Caki2 (cell line): Measurements from ENCODE around the gene MAOA. TPM values are rescaled to one million over a fixed set of nuclear protein-coding genes. Genes with fewer than 3 reads are reported as not detected.
A peak's percentile ranks its signal among the peaks of the same experiment; 100 is the strongest.
"Not testable (repeated sequence)": the region's sequence is repeated elsewhere in the genome, so short reads cannot be mapped to it uniquely, and the experiment has no call there.

ENCODE experiments used
- DNase-seq: peaks from one replicate; pipeline ENCODE4 v3.0.0-alpha.2; 2015; ENCODE audit warnings: low read depth
- in situ Hi-C: cut with HindIII; loops from 2 replicates; pipeline ENCODE4 v1.10.0; 2016; ENCODE audit warnings: low sequenced_read_pairs, low pct_unique_long_range_greater_than_20kb, mixed read lengths
- total RNA-seq: library from RNA; depleted of rRNA; stranded (reverse); fragments of >200 nt; shearing (Covaris generic); gene quantifications from 2 replicates; pipeline ENCODE4 v1.2.3, GENCODE V29; 2014; ENCODE audit warnings: low replicate concordance; rRNA removed

MAOA gene
- total RNA-seq = 0.20 TPM in 1 of 2 replicates, not detected in the other

DNA sequence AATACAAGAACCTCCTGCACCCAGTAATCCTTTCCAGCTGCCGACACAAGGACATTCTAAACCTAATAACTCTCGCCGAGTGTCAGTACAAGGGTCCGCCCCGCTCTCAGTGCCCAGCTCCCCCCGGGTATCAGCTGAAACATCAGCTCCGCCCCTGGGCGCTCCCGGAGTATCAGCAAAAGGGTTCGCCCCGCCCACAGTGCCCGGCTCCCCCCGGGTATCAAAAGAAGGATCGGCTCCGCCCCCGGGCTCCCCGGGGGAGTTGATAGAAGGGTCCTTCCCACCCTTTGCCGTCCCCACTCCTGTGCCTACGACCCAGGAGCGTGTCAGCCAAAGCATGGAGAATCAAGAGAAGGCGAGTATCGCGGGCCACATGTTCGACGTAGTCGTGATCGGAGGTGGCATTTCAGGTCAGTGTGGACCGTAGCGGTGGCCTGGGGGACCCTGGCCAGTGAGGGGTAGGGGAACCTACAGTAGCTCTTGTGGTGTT, at the start of gene MAOA:
Gene MAOA (plus strand): TSS at position 295 of the 490 bp plus-strand sequence. CDS start 43 bp downstream, at position 338.
- DNase-seq = no peak
- in situ Hi-C loops = no loop called here

DNA sequence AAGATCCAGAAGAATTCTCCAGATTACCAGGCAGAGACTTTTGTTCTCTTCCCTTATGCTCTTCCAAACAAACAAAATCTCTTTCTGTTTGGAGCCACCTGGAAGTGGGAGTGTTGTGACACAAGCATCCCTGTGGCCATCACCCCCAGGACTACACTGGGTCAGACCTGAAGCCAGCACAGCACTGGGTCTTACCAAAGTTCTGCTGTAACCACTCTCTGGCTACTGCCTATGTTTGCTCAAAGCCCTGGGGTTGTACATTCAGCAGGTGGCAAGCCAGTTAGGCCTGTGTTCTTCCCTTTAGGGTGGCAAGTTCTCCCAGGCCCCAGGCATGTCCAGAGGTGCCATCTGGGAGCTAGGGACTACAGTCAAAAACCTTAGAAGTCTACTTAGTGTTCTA, 43.7 kb upstream of the MAOA start:
- in situ Hi-C loops = no loop called here
- DNase-seq = no peak

DNA sequence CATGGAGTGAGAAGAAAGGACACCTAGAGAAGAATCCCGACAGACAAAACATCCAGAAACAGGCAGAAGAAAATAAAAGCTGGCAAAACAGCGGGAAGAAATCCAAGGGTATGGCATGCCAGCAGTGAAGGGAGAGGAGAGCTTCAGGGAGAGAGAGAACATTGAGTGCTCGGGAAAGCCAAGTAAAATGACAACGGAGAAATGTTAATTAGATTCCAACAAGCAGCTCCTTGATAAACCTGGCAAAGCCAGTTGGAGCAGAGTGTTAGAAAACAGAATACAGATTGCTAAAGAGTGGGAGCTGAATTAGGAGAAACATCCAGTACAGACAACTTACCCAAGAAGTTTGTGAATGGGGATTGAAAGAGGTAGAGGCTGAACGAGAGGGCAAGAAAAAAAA, 40.4 kb upstream of the MAOA start:
- in situ Hi-C loops = no loop called here

DNA sequence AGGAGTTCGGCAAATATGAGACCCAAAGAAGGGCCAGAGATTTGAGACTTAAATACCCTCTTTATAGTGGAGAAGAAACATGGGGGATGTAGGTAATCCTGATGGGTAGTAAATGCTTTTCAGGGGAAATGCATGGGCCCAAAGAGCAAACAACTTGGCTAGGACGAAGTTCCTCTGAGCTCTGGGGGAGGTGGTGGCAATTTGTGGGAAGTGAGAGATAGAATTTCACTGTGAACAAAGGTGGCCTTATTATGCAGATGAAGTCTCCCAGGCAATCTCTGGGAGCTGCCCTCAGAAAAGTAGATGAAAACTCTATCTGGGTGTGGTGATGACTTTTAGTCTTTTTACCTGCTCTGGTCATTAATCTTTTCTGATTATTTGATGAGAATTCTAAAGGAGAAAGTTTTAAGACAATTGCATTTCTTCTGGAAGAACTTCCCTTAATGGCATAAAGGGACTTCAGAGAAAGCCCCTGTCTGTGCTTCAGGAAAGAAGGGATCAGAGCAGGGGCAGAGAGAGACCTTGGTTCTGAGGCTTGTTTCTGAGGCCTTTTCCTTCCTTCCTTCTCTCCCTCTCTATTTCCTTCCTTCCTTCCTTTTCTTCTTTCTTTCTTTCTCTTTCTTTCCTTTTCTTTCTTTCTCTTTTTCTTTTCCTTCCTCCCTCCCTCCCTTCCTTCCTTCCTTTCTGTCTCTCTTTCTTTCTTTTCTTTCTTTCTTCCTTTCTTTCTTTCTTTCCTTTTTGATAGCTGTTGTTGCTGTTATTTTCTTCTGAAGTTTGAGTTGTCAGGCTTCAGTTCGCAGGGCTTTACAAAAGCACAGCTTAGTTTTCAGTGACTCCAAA, 37.5 kb upstream of the MAOA start:
- in situ Hi-C loops = no loop called here
- DNase-seq = no peak

More for the DNA sequence above, 40.4 kb upstream of the MAOA start:
- DNase-seq = no peak

GRCh38 chrX:43619861-43620260, 36.2 kb upstream of the MAOA start:
- DNase-seq, in situ Hi-C loops: not testable (repeated sequence)

DNA sequence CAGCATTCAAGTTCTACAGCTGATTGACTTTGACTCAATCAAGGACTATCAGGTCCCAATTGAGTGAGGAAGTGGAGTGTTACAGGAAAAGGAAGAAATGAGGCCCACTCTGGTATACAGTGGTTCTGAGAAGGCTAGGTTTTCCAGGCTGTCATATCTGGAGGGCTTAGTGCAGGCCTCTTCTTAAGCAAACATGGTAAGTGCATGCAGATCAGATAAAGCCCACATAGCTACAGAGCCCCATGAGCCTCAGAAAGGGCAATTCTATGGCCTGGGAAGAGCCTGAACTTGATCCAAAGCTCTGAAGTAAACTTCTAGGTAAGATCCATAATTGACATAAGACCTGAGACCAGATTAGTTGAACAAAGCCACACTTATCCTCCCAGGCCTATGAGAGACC, 29.0 kb upstream of the MAOA start:
- no peak for DNase-seq
- in situ Hi-C loops = no loop called here

DNA sequence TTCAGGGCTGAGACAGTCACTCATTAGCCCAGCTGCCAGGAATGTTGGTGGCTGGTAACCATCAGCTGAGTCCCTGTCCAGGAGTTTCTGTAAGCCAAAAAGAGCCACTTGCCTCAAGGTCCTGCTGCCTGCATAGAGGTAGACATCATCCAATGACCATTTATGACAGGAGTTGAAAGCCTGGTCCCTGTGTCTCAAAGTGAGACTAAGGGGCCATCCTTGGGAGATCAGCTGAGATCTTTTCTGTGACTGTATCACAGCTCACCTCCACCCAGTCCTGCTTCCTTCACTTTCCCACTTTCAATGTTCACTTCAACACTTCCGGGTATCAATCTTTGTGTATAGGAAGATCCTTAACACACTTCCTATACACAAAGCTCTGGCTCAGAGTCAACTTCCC, 28.4 kb upstream of the MAOA start:
- DNase-seq = no peak
- in situ Hi-C loops = no loop called here

DNA sequence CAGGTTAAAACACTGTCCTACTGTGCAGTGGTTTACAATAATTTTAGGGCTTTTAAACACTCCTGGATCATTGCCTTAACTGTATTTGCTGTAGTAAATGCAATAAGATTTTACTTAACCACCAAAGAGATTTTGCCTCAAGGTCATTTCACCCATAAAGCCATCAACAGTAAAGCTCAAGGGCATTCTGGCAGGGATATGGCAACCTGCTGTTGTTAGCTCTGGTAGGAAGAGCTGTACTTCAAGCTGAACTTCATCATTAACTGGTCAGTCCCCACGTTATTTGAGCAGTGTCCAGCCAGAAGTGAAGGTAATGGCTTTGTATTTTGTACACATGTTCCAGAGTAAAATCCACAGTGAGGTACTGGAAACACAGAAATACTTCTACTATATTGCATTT, 26.9 kb upstream of the MAOA start:
- in situ Hi-C loops = no loop called here
- DNase-seq = no peak

- DNase-seq = no peak
- in situ Hi-C loops = no loop called here
Observed at GRCh38 chrX:43631841-43632240, 24.3 kb upstream of the MAOA start.

- in situ Hi-C loops = no loop called here
Observed at GRCh38 chrX:43633081-43633480, 23.0 kb upstream of the MAOA start.

GRCh38 chrX:43633757-43634156, 22.3 kb upstream of the MAOA start:
- DNase-seq = no peak
- in situ Hi-C loops = no loop called here

More at GRCh38 chrX:43633081-43633480, 23.0 kb upstream of the MAOA start:
- no peak for DNase-seq

GRCh38 chrX:43640482-43640881, 15.6 kb upstream of the MAOA start:
- no peak for DNase-seq
- in situ Hi-C loops = no loop called here

- in situ Hi-C loops = no loop called here
- DNase-seq = no peak
Observed at GRCh38 chrX:43641691-43642090, 14.4 kb upstream of the MAOA start.

DNA sequence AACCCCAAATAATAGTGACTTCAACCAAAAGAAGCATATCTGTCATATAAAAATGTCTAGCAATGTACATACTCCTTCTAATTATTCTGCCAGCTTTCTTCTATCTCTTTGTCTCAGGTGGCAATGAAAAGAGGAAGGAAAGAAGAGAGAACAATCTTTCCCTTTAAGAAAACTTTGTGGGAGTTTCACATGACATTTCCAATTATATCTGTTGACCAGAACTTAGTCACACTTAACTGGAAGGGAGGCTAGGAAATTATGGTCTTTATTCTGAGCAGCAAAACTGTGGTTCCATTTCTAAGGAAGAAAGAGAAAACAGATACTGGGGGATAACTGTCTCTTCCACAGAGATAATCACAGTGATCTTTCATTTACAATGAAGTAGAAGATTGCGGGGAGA, 12.9 kb upstream of the MAOA start:
- no peak for DNase-seq
- in situ Hi-C loops = no loop called here

DNA sequence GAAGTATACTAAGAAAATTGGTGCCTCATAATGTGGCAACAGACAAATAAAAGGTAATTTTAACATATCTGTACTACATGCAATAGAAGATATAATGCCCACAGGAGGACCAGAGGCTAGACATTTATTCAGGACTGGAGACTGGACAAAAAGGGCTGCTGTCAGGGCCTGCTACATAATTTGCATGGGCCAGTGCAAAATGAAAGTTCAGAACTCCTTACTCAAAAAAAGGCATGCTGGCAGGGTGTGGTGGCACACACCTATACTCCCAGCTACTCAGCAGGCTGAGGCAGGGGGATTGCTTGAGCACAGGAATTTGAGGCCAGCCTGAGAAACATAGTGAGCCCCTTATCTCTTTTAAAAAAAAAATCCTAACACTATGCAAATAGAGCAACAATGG, 12.4 kb upstream of the MAOA start:
- DNase-seq = no peak
- in situ Hi-C loops = no loop called here

- in situ Hi-C loops = no loop called here
- peak; percentile 66 for DNase-seq
Observed at GRCh38 chrX:43644124-43644701, 11.9 kb upstream of the MAOA start.

- no peak for DNase-seq
- in situ Hi-C loops = no loop called here
Observed at GRCh38 chrX:43646800-43647199, 9.3 kb upstream of the MAOA start.

DNA sequence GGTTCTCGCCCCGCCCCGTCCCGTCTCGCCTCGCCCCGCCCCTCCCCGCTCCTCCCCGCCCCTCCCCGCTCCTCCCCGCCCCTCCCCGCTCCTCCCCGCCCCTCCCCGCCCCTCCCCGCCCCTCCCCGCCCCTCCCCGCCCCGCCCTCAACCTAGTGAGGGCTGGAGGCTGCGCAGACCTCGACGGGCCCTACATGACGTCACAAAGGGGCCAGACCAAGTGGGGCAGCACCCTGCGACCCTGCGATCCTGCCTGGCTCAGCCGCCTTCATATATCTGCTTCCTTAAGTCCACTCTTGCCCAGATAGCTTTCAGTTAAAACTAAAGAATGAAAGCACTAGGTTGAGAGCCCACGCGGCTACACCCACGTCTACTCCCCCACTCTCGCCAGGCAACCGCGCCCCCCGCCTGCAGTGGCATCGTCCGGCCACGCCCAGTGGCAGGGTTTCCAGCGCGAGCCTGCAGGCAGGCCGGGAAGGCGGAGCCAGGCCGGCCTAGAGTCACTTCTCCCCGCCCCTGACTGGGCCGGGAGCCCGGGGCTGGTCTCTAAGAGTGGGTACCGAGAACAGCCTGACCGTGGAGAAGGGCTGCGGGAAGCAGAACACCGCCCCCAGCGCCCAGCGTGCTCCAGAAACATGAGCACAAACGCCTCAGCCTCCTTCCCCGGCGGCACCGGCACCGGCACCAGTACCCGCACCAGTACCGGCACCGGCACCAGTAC, 1.5 kb upstream of the MAOA start:
- in situ Hi-C loops = no loop called here
- peak; percentile 87 for DNase-seq
